A549 (cell line): ENCODE measurements around the gene ADARB2. TPM values are rescaled to one million over a fixed set of nuclear protein-coding genes. Genes with fewer than 3 reads are reported as not detected.

ENCODE experiments used
- ATAC-seq, 2 experiments: fragments of 200-7000 bp in 1 of 2; fragments of >200 bp in 1 of 2; cut with Nextera tagmentation in 1 of 2; cut with Tn5 transposase in 1 of 2; 3 replicates each; pipeline versions ENCODE4 v1.8.0 to v1.9.1; 2018 to 2020; ENCODE audit warnings: mild to moderate bottlenecking in 1 of 2, moderate library complexity in 1 of 2
- CTCF ChIA-PET: fragments of 300-600 bp; sonication (Branson Sonifier 250); formaldehyde crosslinking; extraction: SDS; loops from one replicate; lab custom pipeline; 2021; ENCODE audit warnings: antibody characterized with exemption, inconsistent platforms; lab: Yijun Ruan, JAX
- POLR2A ChIA-PET: fragments of 350-600 bp; formaldehyde crosslinking; extraction: SDS; loops from one replicate; lab custom pipeline; 2021; ENCODE audit warnings: antibody characterized with exemption, inconsistent platforms; lab: Yijun Ruan, JAX
- DNase-seq, 2 experiments: peaks; one replicate each; pipeline versions ENCODE4 v3.0.0 to v3.0.0-alpha.2; 2011 to 2016; ENCODE audit warnings: low read depth in 1 of 2, low spot score in 1 of 2
- FAIRE-seq: peaks from 2 replicates; lab custom pipeline; 2011; peaks lifted over from hg19 to GRCh38; lab: Jason Lieb, UNC
- H3K27ac ChIP-seq, 2 experiments: fragments of >200 bp; sonication (Bioruptor Twin); formaldehyde crosslinking; 3 replicates each; pipeline ENCODE4 v1.5.1; 2016 to 2017
- H3K4me1 ChIP-seq: fragments of >200 bp; sonication (Bioruptor Twin); formaldehyde crosslinking; 3 replicates; pipeline ENCODE4 v1.6.1; 2016
- H3K4me2 ChIP-seq: fragments of >200 bp; sonication (Bioruptor Twin); formaldehyde crosslinking; 3 replicates; pipeline ENCODE4 v1.6.1; 2016
- H3K4me3 ChIP-seq: fragments of >200 bp; sonication (Bioruptor Twin); formaldehyde crosslinking; 3 replicates; pipeline ENCODE4 v1.5.1; 2016
- H3K9me3 ChIP-seq: fragments of >200 bp; sonication (Bioruptor Twin); formaldehyde crosslinking; 3 replicates; pipeline ENCODE4 v1.6.1; 2016
- CBX8 ChIP-seq: fragments of 200-600 bp; sonication (generic); IDR thresholded peaks from 2 replicates; pipeline ENCODE4 v1.6.1; 2016
- CHD2 ChIP-seq: fragments of 150-350 bp; IDR thresholded peaks from 2 replicates; pipeline ENCODE4 v1.6.1; 2014; ENCODE audit warnings: low read length; ENCODE audit not compliant: partially characterized antibody
- EHMT2 ChIP-seq: fragments of 200-600 bp; sonication (generic); IDR thresholded peaks from 2 replicates; pipeline ENCODE4 v1.6.1; 2016; ENCODE audit warnings: antibody characterized with exemption, low read depth, mild to moderate bottlenecking, moderate library complexity
- FOSL2 ChIP-seq, 2 experiments: fragments of 450-650 bp in 1 of 2; fragments of >200 bp in 1 of 2; sonication (Bioruptor Twin) in 1 of 2; formaldehyde crosslinking; IDR thresholded peaks; 2 replicates each; pipeline versions ENCODE4 v1.5.0 to v1.6.1; 2016 to 2020; ENCODE audit warnings: mild to moderate bottlenecking in 1 of 2, moderate library complexity in 1 of 2
- FOXS1 ChIP-seq: fragments of 250-450 bp; sonication (Bioruptor Pico); IDR thresholded peaks from 2 replicates; pipeline ENCODE4 v1.5.0; 2020; ENCODE audit warnings: mild to moderate bottlenecking, moderate library complexity
- GATA3 ChIP-seq: IDR thresholded peaks from 2 replicates; pipeline ENCODE4 v1.6.1; 2012; ENCODE audit warnings: borderline replicate concordance
- HEYL ChIP-seq: fragments of 250-450 bp; sonication (Bioruptor Pico); IDR thresholded peaks from 2 replicates; pipeline ENCODE4 v1.8.0; 2021; ENCODE audit warnings: mild to moderate bottlenecking, moderate library complexity
- HOXA7 ChIP-seq: fragments of 250-450 bp; sonication (Bioruptor Pico); IDR thresholded peaks from 2 replicates; pipeline ENCODE4 v1.5.0; 2020; ENCODE audit warnings: mild to moderate bottlenecking, moderate library complexity
- HOXB13 ChIP-seq: fragments of 250-450 bp; sonication (Bioruptor Pico); IDR thresholded peaks from 2 replicates; pipeline ENCODE4 v1.5.0; 2020; ENCODE audit warnings: low read depth, mild to moderate bottlenecking, moderate library complexity
- HOXB5 ChIP-seq: fragments of 250-450 bp; sonication (Bioruptor Pico); IDR thresholded peaks from 2 replicates; pipeline ENCODE4 v1.5.0; 2020; ENCODE audit warnings: mild to moderate bottlenecking, moderate library complexity
- KDM1A ChIP-seq: fragments of 200-600 bp; sonication (generic); IDR thresholded peaks from 2 replicates; pipeline ENCODE4 v1.6.1; 2016; ENCODE audit warnings: low read depth, mild to moderate bottlenecking
- NFE2L2 ChIP-seq: fragments of 150-350 bp; conservative IDR thresholded peaks from 2 replicates; pipeline ENCODE4 v1.6.1; 2014; ENCODE audit warnings: low read length
- NR3C1 ChIP-seq: fragments of >200 bp; sonication (Bioruptor Twin); formaldehyde crosslinking; IDR thresholded peaks from 3 replicates; pipeline ENCODE4 v1.6.1; 2017
- PHF8 ChIP-seq: fragments of 200-600 bp; sonication (generic); IDR thresholded peaks from 2 replicates; pipeline ENCODE4 v1.6.1; 2016; ENCODE audit warnings: low read depth, mild to moderate bottlenecking, antibody characterized with exemption, moderate library complexity, borderline replicate concordance
- POLR2A ChIP-seq: IDR thresholded peaks from 2 replicates; pipeline ENCODE4 v1.6.1; 2012; ENCODE audit warnings: mild to moderate bottlenecking, low read length
- POLR2AphosphoS2 ChIP-seq: conservative IDR thresholded peaks from 2 replicates; pipeline ENCODE4 v1.6.1; 2012; ENCODE audit warnings: low read length, improper control_type of control experiment, inconsistent platforms
- RAD21 ChIP-seq, 2 experiments: fragments of >200 bp in 1 of 2; sonication (Bioruptor Twin) in 1 of 2; formaldehyde crosslinking in 1 of 2; IDR thresholded peaks in 1 of 2; conservative IDR thresholded peaks in 1 of 2; 2 replicates in 1 of 2; 3 replicates in 1 of 2; pipeline ENCODE4 v1.6.1; 2012 to 2018; ENCODE audit warnings: inconsistent platforms in 1 of 2
- RARB ChIP-seq: fragments of 250-450 bp; sonication (Bioruptor Pico); IDR thresholded peaks from 2 replicates; pipeline ENCODE4 v1.8.0; 2021; ENCODE audit warnings: mild to moderate bottlenecking, moderate library complexity
- RCOR1 ChIP-seq: fragments of 150-350 bp; IDR thresholded peaks from 2 replicates; pipeline ENCODE4 v1.6.1; 2014; ENCODE audit warnings: antibody characterized with exemption, low read length, low read depth
- RFX5 ChIP-seq: fragments of 450-650 bp; IDR thresholded peaks from 2 replicates; pipeline ENCODE4 v1.7.1; 2014; ENCODE audit warnings: antibody characterized with exemption, mild to moderate bottlenecking, moderate library complexity
- RNF2 ChIP-seq: fragments of 200-600 bp; sonication (generic); IDR thresholded peaks from 2 replicates; pipeline ENCODE4 v1.6.1; 2016; ENCODE audit warnings: low read depth, mild to moderate bottlenecking, antibody characterized with exemption, moderate library complexity, borderline replicate concordance
- SMC3 ChIP-seq: fragments of >200 bp; sonication (Bioruptor Twin); formaldehyde crosslinking; IDR thresholded peaks from 3 replicates; pipeline ENCODE4 v1.6.1; 2018; ENCODE audit warnings: inconsistent platforms
- ZC3H11A ChIP-seq: fragments of 450-650 bp; IDR thresholded peaks from 2 replicates; pipeline ENCODE4 v1.6.1; 2014; ENCODE audit warnings: antibody characterized with exemption, mild to moderate bottlenecking
- ZFP36 ChIP-seq: fragments of 450-650 bp; IDR thresholded peaks from 2 replicates; pipeline ENCODE4 v1.6.1; 2014; ENCODE audit warnings: borderline replicate concordance; ENCODE audit not compliant: partially characterized antibody
- ZSCAN20 ChIP-seq: fragments of 250-450 bp; sonication (Bioruptor Pico); IDR thresholded peaks from 2 replicates; pipeline ENCODE4 v1.8.0; 2022; ENCODE audit warnings: mild to moderate bottlenecking, moderate library complexity
- WGBS: methylation state at CpG from one replicate; pipeline ENCODE4 v1.1.6; 2017; ENCODE audit errors: missing lambda C conversion rate; 5-methylcytosine and 5-hydroxymethylcytosine counted together
- polyA plus RNA-seq, 4 experiments: library from polyadenylated mRNA; depleted of rRNA in 3 of 4; stranded (reverse); fragments of >200 nt; fragmentation: RNase III in 1 of 4; extraction: RNeasy Plus Mini Kit Qiagen cat#74134 plus additional on column Dnase treatment in 1 of 4; gene quantifications; 2 replicates in 3 of 4; 3 replicates in 1 of 4; pipeline ENCODE4 v1.2.3, GENCODE V29; 2011 to 2017
- TF ChIP-seq, protein P1 (sequence below): IDR thresholded peaks from 2 replicates; pipeline ENCODE4 v1.6.1; 2012
- TF ChIP-seq, protein P2 (sequence below): IDR thresholded peaks from 2 replicates; pipeline ENCODE4 v1.6.1; 2012; ENCODE audit warnings: low read depth, borderline replicate concordance
- TF ChIP-seq, protein P3 (sequence below): IDR thresholded peaks from 2 replicates; pipeline ENCODE4 v1.6.1; 2012
- TF ChIP-seq, protein P4 (sequence below): fragments of 150-350 bp; IDR thresholded peaks from 2 replicates; pipeline ENCODE4 v1.6.1; 2014; ENCODE audit warnings: low read depth, mild to moderate bottlenecking, low read length
- TF ChIP-seq, protein P5 (sequence below): fragments of >200 bp; sonication (Bioruptor Twin); formaldehyde crosslinking; IDR thresholded peaks from 2 replicates; pipeline ENCODE4 v1.6.1; 2016
- TF ChIP-seq, protein P6 (sequence below): fragments of 200-600 bp; sonication (generic); IDR thresholded peaks from 2 replicates; pipeline ENCODE4 v1.6.1; 2016; ENCODE audit warnings: antibody characterized with exemption, mild to moderate bottlenecking, moderate library complexity

ADARB2 gene
- polyA plus RNA-seq, 2 of the 4 experiments (the other 2 are of a cell fraction) = not detected

DNA sequence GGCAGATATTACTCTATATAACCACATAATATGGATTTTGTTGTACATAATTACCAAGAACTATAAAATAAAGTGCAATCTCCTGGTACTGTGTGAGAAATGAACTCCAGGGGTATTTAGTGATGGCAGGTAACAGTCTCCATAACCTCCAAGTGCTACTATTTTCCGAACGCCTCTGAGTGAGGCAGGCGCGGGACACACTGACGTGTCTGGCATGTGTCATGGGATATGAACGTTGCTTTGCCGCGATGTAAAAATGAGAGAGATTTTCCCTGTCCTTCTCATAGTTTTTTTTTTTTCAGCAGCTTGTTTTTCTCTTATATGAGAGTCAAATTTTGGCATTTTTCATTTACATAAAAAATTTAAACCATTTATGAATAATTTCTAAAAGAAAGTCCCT lies 3.6 kb downstream of the ADARB2 start (continued):
- TF ChIP-seq RAD21 (conservative IDR thresholded peaks at IDR 0.05 in 1 of 2, IDR thresholded peaks at IDR 0.05 in 1 of 2) = no peak
- TF ChIP-seq RNF2 = no peak
- TF ChIP-seq RFX5 = no peak
- TF ChIP-seq, all 56 proteins: peak for 0

DNA sequence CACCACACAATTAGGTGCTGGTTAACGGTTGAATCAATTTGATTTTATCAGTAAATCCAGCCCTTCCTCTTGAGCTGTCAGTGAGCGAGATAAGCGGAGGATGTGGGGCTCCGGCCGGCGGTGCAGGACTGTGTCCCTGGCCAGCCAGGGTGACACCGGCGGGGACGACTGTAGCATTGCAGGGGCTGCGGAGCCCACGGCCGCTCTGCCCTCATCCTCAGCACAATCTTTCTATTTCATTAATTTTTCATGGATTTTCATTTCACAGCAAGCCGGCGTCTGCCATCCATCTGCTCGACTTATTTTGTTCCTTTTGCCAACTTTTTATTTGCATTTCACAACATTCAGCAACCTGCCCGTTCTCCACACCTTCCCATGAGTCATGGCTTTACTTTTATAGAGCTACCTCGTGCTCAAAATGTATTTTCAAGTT lies 4.7 kb downstream of the ADARB2 start:
- ChIA-PET CTCF (interaction anchor here (1.8 kb wide), 1 partner anchor 16 kb away, joined by 5 read pairs; no protein-coding TSS in a partner anchor), POLR2A (no interaction called here)
- ATAC-seq (no peak), DNase-seq (no peak), FAIRE-seq (no peak)
- Histone ChIP-seq H3K4me3 (no peak overlapping the region), H3K4me2 (no peak overlapping the region), H3K9me3 (no peaks in the 10 kb centered on the region), H3K4me1 (no peaks in the 10 kb centered on the region), H3K27ac (no peak overlapping the region)
- 31% methylated on average over 17 of the region's 17 CpGs for WGBS
- no peak for TF ChIP-seq POLR2AphosphoS2
- TF ChIP-seq NR3C1 = no peak
- no peak for TF ChIP-seq HEYL (CRISPR knock-in tag)
- no peak for TF ChIP-seq ZC3H11A
- no peak for TF ChIP-seq FOXS1 (CRISPR knock-in tag)
- no peak for TF ChIP-seq RCOR1
- TF ChIP-seq NFE2L2 = no peak
- TF ChIP-seq ZFP36 = no peak
- TF ChIP-seq, protein P1, sequence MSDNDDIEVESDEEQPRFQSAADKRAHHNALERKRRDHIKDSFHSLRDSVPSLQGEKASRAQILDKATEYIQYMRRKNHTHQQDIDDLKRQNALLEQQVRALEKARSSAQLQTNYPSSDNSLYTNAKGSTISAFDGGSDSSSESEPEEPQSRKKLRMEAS = no peak
- TF ChIP-seq PHF8 = no peak
- no peak for TF ChIP-seq HOXB5 (CRISPR knock-in tag)
- TF ChIP-seq KDM1A = no peak
- TF ChIP-seq, protein P2, sequence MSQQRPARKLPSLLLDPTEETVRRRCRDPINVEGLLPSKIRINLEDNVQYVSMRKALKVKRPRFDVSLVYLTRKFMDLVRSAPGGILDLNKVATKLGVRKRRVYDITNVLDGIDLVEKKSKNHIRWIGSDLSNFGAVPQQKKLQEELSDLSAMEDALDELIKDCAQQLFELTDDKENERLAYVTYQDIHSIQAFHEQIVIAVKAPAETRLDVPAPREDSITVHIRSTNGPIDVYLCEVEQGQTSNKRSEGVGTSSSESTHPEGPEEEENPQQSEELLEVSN = no peak
- no peak for TF ChIP-seq CHD2
- no peak for TF ChIP-seq HOXA7 (CRISPR knock-in tag)
- no peak for TF ChIP-seq CBX8
- no peak for TF ChIP-seq FOSL2 (IDR thresholded peaks at IDR 0.05)
- no peak for TF ChIP-seq FOSL2 (CRISPR knock-in tag; IDR thresholded peaks at IDR 0.05)
- TF ChIP-seq, protein P3, sequence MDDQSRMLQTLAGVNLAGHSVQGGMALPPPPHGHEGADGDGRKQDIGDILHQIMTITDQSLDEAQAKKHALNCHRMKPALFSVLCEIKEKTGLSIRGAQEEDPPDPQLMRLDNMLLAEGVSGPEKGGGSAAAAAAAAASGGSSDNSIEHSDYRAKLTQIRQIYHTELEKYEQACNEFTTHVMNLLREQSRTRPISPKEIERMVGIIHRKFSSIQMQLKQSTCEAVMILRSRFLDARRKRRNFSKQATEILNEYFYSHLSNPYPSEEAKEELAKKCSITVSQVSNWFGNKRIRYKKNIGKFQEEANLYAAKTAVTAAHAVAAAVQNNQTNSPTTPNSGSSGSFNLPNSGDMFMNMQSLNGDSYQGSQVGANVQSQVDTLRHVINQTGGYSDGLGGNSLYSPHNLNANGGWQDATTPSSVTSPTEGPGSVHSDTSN = no peak
- TF ChIP-seq RARB (CRISPR knock-in tag) = no peak

DNA sequence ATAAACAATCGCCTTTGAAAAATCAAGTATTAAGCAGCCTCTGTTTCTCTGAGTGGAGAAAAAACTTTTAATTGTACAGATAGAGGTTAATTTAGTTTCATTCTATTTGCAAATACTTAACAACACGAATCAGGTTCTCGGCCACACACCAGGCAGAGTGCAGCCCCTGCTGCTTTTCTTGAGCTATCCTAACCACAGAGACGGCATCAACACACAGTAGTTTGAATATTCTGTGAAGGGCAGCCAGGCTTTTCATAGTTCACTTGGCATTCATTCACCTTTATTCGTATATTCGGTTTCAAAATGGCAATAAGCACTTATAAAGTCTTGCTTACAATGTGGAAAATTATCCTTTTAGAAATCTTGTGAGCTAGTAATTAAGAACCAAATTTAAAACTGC lies 5.7 kb downstream of the ADARB2 start:
- POLR2A ChIA-PET = no interaction called here
- DNase-seq (no peak), FAIRE-seq (no peak), ATAC-seq (no peak)
- Histone ChIP-seq H3K27ac (no peak overlapping the region), H3K4me3 (no peak overlapping the region), H3K9me3 (no peaks in the 10 kb centered on the region), H3K4me1 (no peaks in the 10 kb centered on the region), H3K4me2 (no peak overlapping the region)
- CTCF ChIA-PET = interaction anchor here (1.2 to 1.8 kb wide), 2 partner anchors 16 to 17 kb away, joined by 3 to 5 read pairs; no protein-coding TSS in a partner anchor
- 22% methylated on average over 6 of the region's 6 CpGs for WGBS
- TF ChIP-seq, protein P4, sequence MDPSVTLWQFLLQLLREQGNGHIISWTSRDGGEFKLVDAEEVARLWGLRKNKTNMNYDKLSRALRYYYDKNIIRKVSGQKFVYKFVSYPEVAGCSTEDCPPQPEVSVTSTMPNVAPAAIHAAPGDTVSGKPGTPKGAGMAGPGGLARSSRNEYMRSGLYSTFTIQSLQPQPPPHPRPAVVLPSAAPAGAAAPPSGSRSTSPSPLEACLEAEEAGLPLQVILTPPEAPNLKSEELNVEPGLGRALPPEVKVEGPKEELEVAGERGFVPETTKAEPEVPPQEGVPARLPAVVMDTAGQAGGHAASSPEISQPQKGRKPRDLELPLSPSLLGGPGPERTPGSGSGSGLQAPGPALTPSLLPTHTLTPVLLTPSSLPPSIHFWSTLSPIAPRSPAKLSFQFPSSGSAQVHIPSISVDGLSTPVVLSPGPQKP = no peak
- no peak for TF ChIP-seq EHMT2
- TF ChIP-seq GATA3 = no peak
- TF ChIP-seq, protein P5, sequence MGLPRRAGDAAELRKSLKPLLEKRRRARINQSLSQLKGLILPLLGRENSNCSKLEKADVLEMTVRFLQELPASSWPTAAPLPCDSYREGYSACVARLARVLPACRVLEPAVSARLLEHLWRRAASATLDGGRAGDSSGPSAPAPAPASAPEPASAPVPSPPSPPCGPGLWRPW = no peak
- TF ChIP-seq HOXB13 (CRISPR knock-in tag) = no peak
- no peak for TF ChIP-seq POLR2A
- no peak for TF ChIP-seq SMC3
- no peak for TF ChIP-seq ZC3H11A
- TF ChIP-seq FOXS1 (CRISPR knock-in tag) = no peak
- no peak for TF ChIP-seq ZSCAN20
- TF ChIP-seq, protein P2 = no peak
- TF ChIP-seq NFE2L2 = no peak
- TF ChIP-seq HOXB5 (CRISPR knock-in tag) = no peak
- TF ChIP-seq, protein P6, sequence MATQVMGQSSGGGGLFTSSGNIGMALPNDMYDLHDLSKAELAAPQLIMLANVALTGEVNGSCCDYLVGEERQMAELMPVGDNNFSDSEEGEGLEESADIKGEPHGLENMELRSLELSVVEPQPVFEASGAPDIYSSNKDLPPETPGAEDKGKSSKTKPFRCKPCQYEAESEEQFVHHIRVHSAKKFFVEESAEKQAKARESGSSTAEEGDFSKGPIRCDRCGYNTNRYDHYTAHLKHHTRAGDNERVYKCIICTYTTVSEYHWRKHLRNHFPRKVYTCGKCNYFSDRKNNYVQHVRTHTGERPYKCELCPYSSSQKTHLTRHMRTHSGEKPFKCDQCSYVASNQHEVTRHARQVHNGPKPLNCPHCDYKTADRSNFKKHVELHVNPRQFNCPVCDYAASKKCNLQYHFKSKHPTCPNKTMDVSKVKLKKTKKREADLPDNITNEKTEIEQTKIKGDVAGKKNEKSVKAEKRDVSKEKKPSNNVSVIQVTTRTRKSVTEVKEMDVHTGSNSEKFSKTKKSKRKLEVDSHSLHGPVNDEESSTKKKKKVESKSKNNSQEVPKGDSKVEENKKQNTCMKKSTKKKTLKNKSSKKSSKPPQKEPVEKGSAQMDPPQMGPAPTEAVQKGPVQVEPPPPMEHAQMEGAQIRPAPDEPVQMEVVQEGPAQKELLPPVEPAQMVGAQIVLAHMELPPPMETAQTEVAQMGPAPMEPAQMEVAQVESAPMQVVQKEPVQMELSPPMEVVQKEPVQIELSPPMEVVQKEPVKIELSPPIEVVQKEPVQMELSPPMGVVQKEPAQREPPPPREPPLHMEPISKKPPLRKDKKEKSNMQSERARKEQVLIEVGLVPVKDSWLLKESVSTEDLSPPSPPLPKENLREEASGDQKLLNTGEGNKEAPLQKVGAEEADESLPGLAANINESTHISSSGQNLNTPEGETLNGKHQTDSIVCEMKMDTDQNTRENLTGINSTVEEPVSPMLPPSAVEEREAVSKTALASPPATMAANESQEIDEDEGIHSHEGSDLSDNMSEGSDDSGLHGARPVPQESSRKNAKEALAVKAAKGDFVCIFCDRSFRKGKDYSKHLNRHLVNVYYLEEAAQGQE = no peak
